Measurements from ENCODE around the gene RASSF3. TPM values are rescaled to one million over a fixed set of nuclear protein-coding genes. Genes with fewer than 3 reads are reported as not detected.

Gene RASSF3
- total and polyA plus RNA-seq, 2 of the 13 experiments (the other 11 are each of a cell fraction or from before 2014, with no cell fraction given), result 15.5 to 16.0 TPM

DNA sequence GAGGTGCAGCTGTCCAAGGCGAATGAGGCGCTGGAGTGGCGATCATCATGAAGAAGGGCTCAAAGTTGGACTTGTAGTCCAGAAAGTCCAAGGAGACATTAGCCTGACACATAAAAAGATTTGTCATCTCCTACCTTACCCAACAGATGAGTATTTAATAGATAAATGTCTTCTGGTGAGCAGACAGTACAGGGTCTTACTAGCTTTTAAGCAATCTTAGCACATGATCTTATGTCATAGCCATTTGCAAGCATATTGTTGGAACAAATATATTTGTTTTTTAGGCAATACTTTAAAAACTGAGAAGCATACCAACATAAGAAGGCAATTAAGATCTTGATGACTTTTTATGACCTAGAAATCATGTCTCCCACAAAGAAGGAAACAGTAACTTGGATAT lies 132.9 kb downstream of the RASSF3 start:
- POLR2A ChIA-PET, result no interaction called here
- in situ Hi-C loops (cut with HindIII; ENCODE audit: extremely low pct_ligation_motif_present, low pct_unique_long_range_greater_than_20kb), result no loop called here
- BruUV-seq (replicated peaks), result no TSS peak

More for the DNA sequence above, 132.9 kb downstream of the RASSF3 start:
- CTCF ChIA-PET (ENCODE audit: low intra/inter-chr PET ratio, low total read pairs), result no interaction called here
- Histone ChIP-seq H3K36me3 (replicated peaks in 1 of 2; ENCODE audit: control insufficient read depth in 1 of 2, insufficient read depth in 2 of 2, low read length in 2 of 2) (peaks cover 18 to 57% of the 10 kb centered on the region in 2 experiments; a peak in 4 of 5 replicates), H3K9me3 (ENCODE audit: low read length) (no peaks in the 10 kb centered on the region), H3K27me3 (ENCODE audit: control insufficient read depth in 1 of 2, insufficient read depth in 2 of 2, low read length in 2 of 2) (no peaks in the 10 kb centered on the region), H3K4me3 (replicated peaks in 1 of 3; ENCODE audit: insufficient read depth in 1 of 3, low read depth in 2 of 3, low read length in 3 of 3) (no peak overlapping the region), H2AFZ (ENCODE audit: low read length) (no peak overlapping the region), H3K27ac (ENCODE audit: extremely low read length, insufficient read depth, low read length) (no peak overlapping the region), H3K79me2 (ENCODE audit: insufficient read depth, low read length) (no peaks in the 10 kb centered on the region), H4K20me1 (ENCODE audit: insufficient read depth, low read length) (no peaks in the 10 kb centered on the region), H3K9ac (ENCODE audit: insufficient read depth, low read depth, low read length) (no peak overlapping the region), H3K4me1 (ENCODE audit: insufficient read depth, low read length) (peaks cover 27% of the 10 kb centered on the region), H3K4me2 (ENCODE audit: low read depth, low read length) (no peak overlapping the region)
- FAIRE-seq (no peak), ATAC-seq (no peak), DNase-seq (ENCODE audit: low spot score) (no peak)
- 93% methylated on average over 3 of the region's 3 CpGs for WGBS (ENCODE audit: low lambda C conversion rate)
- TF ChIP-seq, protein P1, sequence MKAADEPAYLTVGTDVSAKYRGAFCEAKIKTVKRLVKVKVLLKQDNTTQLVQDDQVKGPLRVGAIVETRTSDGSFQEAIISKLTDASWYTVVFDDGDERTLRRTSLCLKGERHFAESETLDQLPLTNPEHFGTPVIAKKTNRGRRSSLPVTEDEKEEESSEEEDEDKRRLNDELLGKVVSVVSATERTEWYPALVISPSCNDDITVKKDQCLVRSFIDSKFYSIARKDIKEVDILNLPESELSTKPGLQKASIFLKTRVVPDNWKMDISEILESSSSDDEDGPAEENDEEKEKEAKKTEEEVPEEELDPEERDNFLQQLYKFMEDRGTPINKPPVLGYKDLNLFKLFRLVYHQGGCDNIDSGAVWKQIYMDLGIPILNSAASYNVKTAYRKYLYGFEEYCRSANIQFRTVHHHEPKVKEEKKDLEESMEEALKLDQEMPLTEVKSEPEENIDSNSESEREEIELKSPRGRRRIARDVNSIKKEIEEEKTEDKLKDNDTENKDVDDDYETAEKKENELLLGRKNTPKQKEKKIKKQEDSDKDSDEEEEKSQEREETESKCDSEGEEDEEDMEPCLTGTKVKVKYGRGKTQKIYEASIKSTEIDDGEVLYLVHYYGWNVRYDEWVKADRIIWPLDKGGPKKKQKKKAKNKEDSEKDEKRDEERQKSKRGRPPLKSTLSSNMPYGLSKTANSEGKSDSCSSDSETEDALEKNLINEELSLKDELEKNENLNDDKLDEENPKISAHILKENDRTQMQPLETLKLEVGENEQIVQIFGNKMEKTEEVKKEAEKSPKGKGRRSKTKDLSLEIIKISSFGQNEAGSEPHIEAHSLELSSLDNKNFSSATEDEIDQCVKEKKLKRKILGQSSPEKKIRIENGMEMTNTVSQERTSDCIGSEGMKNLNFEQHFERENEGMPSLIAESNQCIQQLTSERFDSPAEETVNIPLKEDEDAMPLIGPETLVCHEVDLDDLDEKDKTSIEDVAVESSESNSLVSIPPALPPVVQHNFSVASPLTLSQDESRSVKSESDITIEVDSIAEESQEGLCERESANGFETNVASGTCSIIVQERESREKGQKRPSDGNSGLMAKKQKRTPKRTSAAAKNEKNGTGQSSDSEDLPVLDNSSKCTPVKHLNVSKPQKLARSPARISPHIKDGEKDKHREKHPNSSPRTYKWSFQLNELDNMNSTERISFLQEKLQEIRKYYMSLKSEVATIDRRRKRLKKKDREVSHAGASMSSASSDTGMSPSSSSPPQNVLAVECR (CRISPR knock-in tag; IDR thresholded peaks at IDR 0.05; ENCODE audit: borderline replicate concordance), result no peak
- no peak for TF ChIP-seq ZNF317 (CRISPR knock-in tag; IDR thresholded peaks at IDR 0.05)
- TF ChIP-seq, protein P2, sequence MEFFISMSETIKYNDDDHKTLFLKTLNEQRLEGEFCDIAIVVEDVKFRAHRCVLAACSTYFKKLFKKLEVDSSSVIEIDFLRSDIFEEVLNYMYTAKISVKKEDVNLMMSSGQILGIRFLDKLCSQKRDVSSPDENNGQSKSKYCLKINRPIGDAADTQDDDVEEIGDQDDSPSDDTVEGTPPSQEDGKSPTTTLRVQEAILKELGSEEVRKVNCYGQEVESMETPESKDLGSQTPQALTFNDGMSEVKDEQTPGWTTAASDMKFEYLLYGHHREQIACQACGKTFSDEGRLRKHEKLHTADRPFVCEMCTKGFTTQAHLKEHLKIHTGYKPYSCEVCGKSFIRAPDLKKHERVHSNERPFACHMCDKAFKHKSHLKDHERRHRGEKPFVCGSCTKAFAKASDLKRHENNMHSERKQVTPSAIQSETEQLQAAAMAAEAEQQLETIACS (CRISPR knock-in tag; IDR thresholded peaks at IDR 0.05), result no peak
- TF ChIP-seq EHMT2 (IDR thresholded peaks at IDR 0.05; ENCODE audit: borderline replicate concordance, low read depth, low read length), result no peak
- TF ChIP-seq ZNF878 (CRISPR knock-in tag; IDR thresholded peaks at IDR 0.05), result no peak
- TF ChIP-seq, protein P3, sequence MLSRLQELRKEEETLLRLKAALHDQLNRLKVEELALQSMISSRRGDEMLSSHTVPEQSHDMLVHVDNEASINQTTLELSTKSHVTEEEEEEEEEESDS (CRISPR knock-in tag; IDR thresholded peaks at IDR 0.05; ENCODE audit: borderline replicate concordance), result no peak
- TF ChIP-seq KDM2A (CRISPR knock-in tag; IDR thresholded peaks at IDR 0.05; ENCODE audit: borderline replicate concordance, low read depth), result no peak
- no peak for TF ChIP-seq ZNF747 (CRISPR knock-in tag; IDR thresholded peaks at IDR 0.05; ENCODE audit: borderline replicate concordance)
- no peak for TF ChIP-seq ZSCAN22 (CRISPR knock-in tag; IDR thresholded peaks at IDR 0.05)
- TF ChIP-seq, protein P4, sequence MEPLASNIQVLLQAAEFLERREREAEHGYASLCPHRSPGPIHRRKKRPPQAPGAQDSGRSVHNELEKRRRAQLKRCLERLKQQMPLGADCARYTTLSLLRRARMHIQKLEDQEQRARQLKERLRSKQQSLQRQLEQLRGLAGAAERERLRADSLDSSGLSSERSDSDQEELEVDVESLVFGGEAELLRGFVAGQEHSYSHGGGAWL (CRISPR knock-in tag; IDR thresholded peaks at IDR 0.05), result no peak
- TF ChIP-seq THAP9 (CRISPR knock-in tag; IDR thresholded peaks at IDR 0.05; ENCODE audit: borderline replicate concordance), result no peak
- TF ChIP-seq ISL2 (CRISPR knock-in tag; IDR thresholded peaks at IDR 0.05), result no peak
- no peak for TF ChIP-seq POLR2AphosphoS2 (IDR thresholded peaks at IDR 0.05; ENCODE audit: low read depth, low read length)
- TF ChIP-seq SIX4 (CRISPR knock-in tag; IDR thresholded peaks at IDR 0.05), result no peak
- intact Hi-C loops (cut with micrococcal nuclease; ENCODE audit: unreplicated experiment), result no loop called here

Data from HepG2 (cell line).